HepG2 (cell line): ENCODE results near the gene SYTL1. TPM values are rescaled to one million over a fixed set of nuclear protein-coding genes. Genes with fewer than 3 reads are reported as not detected.

Source experiments
- BRCA1 ChIP-seq: sonication (generic); formaldehyde crosslinking; IDR thresholded peaks from 2 replicates; pipeline ENCODE4 v1.4.0; 2020; ENCODE audit warnings: missing genetic modification reagents
- FOXM1 ChIP-seq: sonication (generic); formaldehyde crosslinking; IDR thresholded peaks from 2 replicates; pipeline ENCODE4 v1.5.0; 2020; ENCODE audit warnings: missing genetic modification reagents
- HHEX ChIP-seq: IDR thresholded peaks from 2 replicates; pipeline ENCODE4 v1.6.1; 2016; ENCODE audit warnings: control low read depth
- KDM1A ChIP-seq: IDR thresholded peaks from 2 replicates; pipeline ENCODE4 v1.6.1; 2016; ENCODE audit warnings: missing compliant biosample characterization
- KDM2A ChIP-seq: sonication (generic); formaldehyde crosslinking; IDR thresholded peaks from 2 replicates; pipeline ENCODE4 v1.4.0; 2020; ENCODE audit warnings: low read depth, missing genetic modification reagents, borderline replicate concordance
- NFE2L2 ChIP-seq: fragments of 150-350 bp; IDR thresholded peaks from 2 replicates; pipeline ENCODE4 v1.6.1; 2014; ENCODE audit warnings: low read length
- NPAS2 ChIP-seq: sonication (generic); formaldehyde crosslinking; IDR thresholded peaks from 2 replicates; pipeline ENCODE4 v1.8.0; 2022; ENCODE audit warnings: mild to moderate bottlenecking, missing genetic modification reagents, borderline replicate concordance
- NRL ChIP-seq: sonication (generic); formaldehyde crosslinking; IDR thresholded peaks from 2 replicates; pipeline ENCODE4 v1.5.0; 2020; ENCODE audit warnings: missing genetic modification reagents, mild to moderate bottlenecking, moderate library complexity, borderline replicate concordance
- PAF1 ChIP-seq: IDR thresholded peaks from 2 replicates; pipeline ENCODE4 v1.6.1; 2016; ENCODE audit warnings: missing genetic modification reagents, missing compliant biosample characterization
- PTBP1 ChIP-seq: fragments of 200-400 bp; formaldehyde crosslinking; IDR thresholded peaks from 2 replicates; pipeline ENCODE4 v1.6.1; 2018; ENCODE audit warnings: low read length, low read depth; ENCODE audit not compliant: poor library complexity, severe bottlenecking
- SRSF4 ChIP-seq: fragments of 200-400 bp; formaldehyde crosslinking; IDR thresholded peaks from one replicate; pipeline ENCODE4 v1.6.1; 2018; ENCODE audit warnings: mild to moderate bottlenecking, low read depth, low read length, moderate library complexity; ENCODE audit not compliant: poor library complexity, severe bottlenecking
- SYNCRIP ChIP-seq: fragments of 200-400 bp; formaldehyde crosslinking; IDR thresholded peaks from 2 replicates; pipeline ENCODE4 v1.6.1; 2018; ENCODE audit warnings: mild to moderate bottlenecking, low read depth, low read length; ENCODE audit not compliant: insufficient read depth
- TCF12 ChIP-seq, 2 experiments: fragments of 450-650 bp in 1 of 2; sonication (generic) in 1 of 2; formaldehyde crosslinking in 1 of 2; IDR thresholded peaks; 2 replicates each; pipeline versions ENCODE4 v1.6.1 to v1.8.0; 2017 to 2022; ENCODE audit warnings: antibody characterized with exemption in 1 of 2, mild to moderate bottlenecking in 1 of 2, missing genetic modification reagents in 1 of 2, moderate library complexity in 1 of 2
- TMF1 ChIP-seq: sonication (generic); formaldehyde crosslinking; IDR thresholded peaks from 2 replicates; pipeline ENCODE4 v1.8.1; 2022; ENCODE audit warnings: low read depth, missing genetic modification reagents
- UBTF ChIP-seq: sonication (generic); formaldehyde crosslinking; IDR thresholded peaks from 2 replicates; pipeline ENCODE4 v1.4.0; 2020; ENCODE audit warnings: mild to moderate bottlenecking, missing genetic modification reagents
- ZBTB38 ChIP-seq: sonication (generic); formaldehyde crosslinking; IDR thresholded peaks from 2 replicates; pipeline ENCODE4 v1.5.1; 2020; ENCODE audit warnings: mild to moderate bottlenecking, missing genetic modification reagents
- ZFP91 ChIP-seq: sonication (generic); formaldehyde crosslinking; IDR thresholded peaks from 2 replicates; pipeline ENCODE4 v1.9.0; 2022; ENCODE audit warnings: missing genetic modification reagents, mild to moderate bottlenecking, borderline replicate concordance
- ZNF34 ChIP-seq: sonication (generic); formaldehyde crosslinking; IDR thresholded peaks from 2 replicates; pipeline ENCODE4 v1.4.0; 2020; ENCODE audit warnings: mild to moderate bottlenecking, missing genetic modification reagents, borderline replicate concordance
- ZNF672 ChIP-seq: sonication (generic); formaldehyde crosslinking; IDR thresholded peaks from 2 replicates; pipeline ENCODE4 v1.8.1; 2022; ENCODE audit warnings: missing genetic modification reagents
- ZSCAN25 ChIP-seq: sonication (generic); formaldehyde crosslinking; IDR thresholded peaks from 2 replicates; pipeline ENCODE4 v1.8.0; 2022; ENCODE audit warnings: mild to moderate bottlenecking, missing genetic modification reagents
- ZUFSP ChIP-seq: sonication (generic); formaldehyde crosslinking; IDR thresholded peaks from 2 replicates; pipeline ENCODE4 v1.9.0; 2021; ENCODE audit warnings: missing genetic modification reagents, mild to moderate bottlenecking, borderline replicate concordance
- polyA plus RNA-seq, 8 experiments: library from polyadenylated mRNA; depleted of rRNA in 3 of 8; stranded (reverse) in 7 of 8; unstranded in 1 of 8; fragments of >200 nt; fragmentation: Illumina TruSeq in 4 of 8; extraction: Trizol in 4 of 8; gene quantifications; 2 replicates each; pipeline versions ENCODE4 v1.2.1 to v1.2.3, GENCODE V29; 2011 to 2016; ENCODE audit warnings: low read depth in 4 of 8, missing spikeins in 1 of 8, mixed read lengths in 1 of 8; ENCODE audit not compliant: insufficient read depth in 1 of 8
- total RNA-seq, 5 experiments: library from RNA; depleted of rRNA; stranded (reverse); fragments of >200 nt; fragmentation: Illumina TruSeq; extraction: Trizol; gene quantifications; 2 replicates each; pipeline ENCODE4 v1.2.3, GENCODE V29; 2016; ENCODE audit warnings: low read depth in 1 of 5
- TF ChIP-seq, protein P1 (sequence below): sonication (generic); formaldehyde crosslinking; IDR thresholded peaks from 2 replicates; pipeline ENCODE4 v1.4.0; 2020; ENCODE audit warnings: missing genetic modification reagents
- TF ChIP-seq, protein P2 (sequence below): sonication (generic); formaldehyde crosslinking; IDR thresholded peaks from 2 replicates; pipeline ENCODE4 v1.4.0; 2020; ENCODE audit warnings: mild to moderate bottlenecking, low read depth, missing genetic modification reagents

The SYTL1 gene
- total and polyA plus RNA-seq, 2 of the 13 experiments (the other 11 are each of a cell fraction or from before 2014, with no cell fraction given), result 11.1 to 17.8 TPM

GRCh38 chr1:27351541-27352107 lies 9.8 kb downstream of the SYTL1 start (continued):
- no peak for TF ChIP-seq PAF1 (CRISPR knock-in tag)
- no peak for TF ChIP-seq TMF1 (CRISPR knock-in tag)
- no peak for TF ChIP-seq ZNF34
- TF ChIP-seq ZNF672 (CRISPR knock-in tag), result no peak
- TF ChIP-seq NFE2L2, result no peak
- peak; percentile 10; the same call in 1 of the 2 replicates for TF ChIP-seq KDM2A (CRISPR knock-in tag)
- no peak for TF ChIP-seq FOXM1 (CRISPR knock-in tag)
- peak; percentile 5; the same call in 1 of the 2 replicates for TF ChIP-seq ZFP91 (CRISPR knock-in tag)
- TF ChIP-seq ZSCAN25 (CRISPR knock-in tag), result peak; percentile 96
- no peak for TF ChIP-seq BRCA1 (CRISPR knock-in tag)
- TF ChIP-seq SYNCRIP, result no peak
- TF ChIP-seq ZUFSP, result no peak
- TF ChIP-seq TCF12 (IDR thresholded peaks at IDR 0.05), result no peak
- no peak for TF ChIP-seq TCF12 (CRISPR knock-in tag; IDR thresholded peaks at IDR 0.05)
- 0 out of 2 replicates have a peak, but pooled peaks have one; percentile 70 for TF ChIP-seq NRL (CRISPR knock-in tag)
- no peak for TF ChIP-seq ZBTB38
- TF ChIP-seq HHEX (CRISPR knock-in tag), result no peak
- no peak for TF ChIP-seq NPAS2
- TF ChIP-seq UBTF, result 0 out of 2 replicates have a peak, but pooled peaks have one; percentile 5
- TF ChIP-seq, protein P1, sequence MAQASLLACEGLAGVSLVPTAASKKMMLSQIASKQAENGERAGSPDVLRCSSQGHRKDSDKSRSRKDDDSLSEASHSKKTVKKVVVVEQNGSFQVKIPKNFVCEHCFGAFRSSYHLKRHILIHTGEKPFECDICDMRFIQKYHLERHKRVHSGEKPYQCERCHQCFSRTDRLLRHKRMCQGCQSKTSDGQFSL, result no peak
- no peak for TF ChIP-seq PTBP1
- TF ChIP-seq SRSF4, result no peak
- no peak for TF ChIP-seq KDM1A (CRISPR knock-in tag)
- TF ChIP-seq, protein P2, sequence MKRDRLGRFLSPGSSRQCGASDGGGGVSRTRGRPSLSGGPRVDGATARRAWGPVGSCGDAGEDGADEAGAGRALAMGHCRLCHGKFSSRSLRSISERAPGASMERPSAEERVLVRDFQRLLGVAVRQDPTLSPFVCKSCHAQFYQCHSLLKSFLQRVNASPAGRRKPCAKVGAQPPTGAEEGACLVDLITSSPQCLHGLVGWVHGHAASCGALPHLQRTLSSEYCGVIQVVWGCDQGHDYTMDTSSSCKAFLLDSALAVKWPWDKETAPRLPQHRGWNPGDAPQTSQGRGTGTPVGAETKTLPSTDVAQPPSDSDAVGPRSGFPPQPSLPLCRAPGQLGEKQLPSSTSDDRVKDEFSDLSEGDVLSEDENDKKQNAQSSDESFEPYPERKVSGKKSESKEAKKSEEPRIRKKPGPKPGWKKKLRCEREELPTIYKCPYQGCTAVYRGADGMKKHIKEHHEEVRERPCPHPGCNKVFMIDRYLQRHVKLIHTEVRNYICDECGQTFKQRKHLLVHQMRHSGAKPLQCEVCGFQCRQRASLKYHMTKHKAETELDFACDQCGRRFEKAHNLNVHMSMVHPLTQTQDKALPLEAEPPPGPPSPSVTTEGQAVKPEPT (CRISPR knock-in tag), result no peak
